T follicular helper cell (primary cell): ENCODE measurements around the gene METTL17.
"Not testable (repeated sequence)": the region's sequence is repeated elsewhere in the genome, so short reads cannot be mapped to it uniquely, and the experiment has no call there.

ENCODE experiments used
- DNase-seq: peaks from one replicate; pipeline ENCODE4 v3.0.0-alpha.2; 2020; ENCODE audit warnings: low read depth

The METTL17 gene

GRCh38 chr14:21024585-21025370 lies 35.0 kb downstream of the METTL17 start, which contains the start of gene NDRG2:
NDRG2 (minus strand) TSS chr14:21025061; CDS start chr14:21023315, 1,746 bp downstream.
- peak; percentile 74 for DNase-seq

DNA sequence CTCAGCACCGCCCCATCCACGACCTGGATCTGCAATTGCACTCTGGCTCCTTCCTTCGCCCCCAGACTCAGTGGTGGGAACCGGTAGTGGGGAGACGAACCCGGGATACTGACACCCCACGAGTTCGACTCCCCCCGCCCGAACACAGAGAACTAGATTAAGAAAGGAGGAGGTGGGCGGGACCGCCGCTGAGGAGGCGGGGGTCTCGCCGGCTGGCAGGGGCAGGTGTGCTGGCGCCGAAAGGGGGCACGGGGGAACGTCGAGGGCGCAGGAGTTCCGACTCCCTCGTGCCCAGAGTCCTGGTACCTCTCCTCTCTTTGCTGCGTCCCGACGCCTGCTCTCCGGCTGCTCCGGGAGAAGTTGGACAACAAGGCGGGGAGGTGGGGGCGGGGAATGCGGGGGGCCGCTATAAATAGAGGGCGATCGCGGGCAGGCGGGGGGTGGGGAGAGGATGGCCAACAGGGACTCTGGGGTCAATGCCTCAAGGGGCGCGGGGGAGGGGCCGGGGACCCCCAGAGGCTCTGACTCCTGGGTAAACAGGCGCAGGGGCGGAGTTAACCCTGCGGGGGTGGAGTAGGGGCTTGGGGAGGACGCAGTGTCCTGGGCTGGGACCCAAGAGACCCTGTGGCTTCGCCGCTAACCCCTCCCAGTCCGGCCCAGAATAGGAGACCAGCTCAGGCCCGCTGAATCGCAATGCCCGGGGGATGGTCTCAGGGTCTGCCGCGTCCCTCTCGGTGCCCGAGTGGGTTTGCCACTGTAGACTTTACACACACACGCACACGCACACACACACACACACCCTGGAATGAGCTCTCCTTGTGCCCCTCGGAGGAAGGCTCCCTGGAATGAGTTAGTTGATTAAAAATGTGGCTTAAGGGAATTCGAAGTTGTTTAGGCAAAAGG lies 35.8 kb downstream of the METTL17 start:
- no peak for DNase-seq

DNA sequence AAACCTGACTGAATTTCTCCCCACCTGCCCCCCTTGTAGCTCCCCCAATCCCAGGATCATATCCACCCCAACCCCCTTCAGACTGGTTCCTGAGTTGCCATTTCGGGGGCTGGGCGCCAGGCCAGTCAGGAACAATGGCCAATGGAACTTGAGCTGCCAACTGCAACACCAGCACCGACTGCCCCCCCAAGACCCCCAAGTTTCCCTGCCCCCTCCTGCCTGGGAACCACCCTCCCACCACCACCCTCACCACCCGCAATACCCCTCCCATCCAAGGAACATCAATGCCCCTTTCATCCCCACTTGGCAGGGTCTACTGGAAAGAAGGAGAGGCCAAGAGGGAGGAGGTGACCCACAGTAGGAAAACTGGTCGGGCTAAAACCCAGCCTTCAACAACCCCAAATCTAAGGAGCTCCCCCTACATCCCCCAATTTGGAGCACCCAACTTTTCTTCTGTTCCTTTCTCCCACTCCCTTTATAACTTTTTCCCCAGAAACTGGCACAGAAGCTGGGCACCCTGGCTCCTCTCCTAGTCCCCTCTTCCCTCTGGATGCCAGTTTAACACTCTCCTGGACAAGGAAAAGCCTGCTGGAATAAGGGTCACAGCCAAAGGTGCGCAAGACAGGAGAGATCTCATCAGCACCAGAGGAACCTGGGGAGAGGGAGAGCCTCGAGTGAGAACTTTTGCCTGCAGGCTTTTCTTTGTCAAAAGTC lies 36.7 kb downstream of the METTL17 start:
- DNase-seq: no peak

DNA sequence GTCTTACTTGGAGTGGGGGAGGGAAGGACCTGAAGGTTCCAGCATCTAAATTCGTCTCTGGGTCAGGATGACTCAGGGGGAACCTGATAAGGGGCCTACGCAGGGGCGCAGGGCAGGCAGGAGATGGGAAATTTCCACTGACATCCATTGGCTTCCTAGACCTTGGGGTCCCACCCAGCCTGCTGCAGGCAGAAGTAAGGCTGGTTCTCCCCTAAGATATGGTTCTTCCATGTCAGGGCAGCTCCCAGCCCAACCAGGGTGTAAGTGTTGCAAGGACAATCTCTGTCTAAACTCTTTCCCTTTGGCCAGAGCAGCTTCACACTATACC lies 37.2 kb downstream of the METTL17 start:
- no peak for DNase-seq

- DNase-seq: no peak
These were observed 40.1 kb downstream of the METTL17 start, which contains the start of gene TPPP2 for GRCh38 chr14:21029917-21030316. TPPP2 (plus strand) TSS chr14:21030217; CDS start chr14:21030582, 365 bp downstream.

- no peak for DNase-seq
These were observed 40.8 kb downstream of the METTL17 start for GRCh38 chr14:21030531-21030930.

- no peak for DNase-seq
These were observed 42.7 kb downstream of the METTL17 start for GRCh38 chr14:21032326-21033132.

- DNase-seq: no peak
These were observed 43.4 kb downstream of the METTL17 start for GRCh38 chr14:21033133-21033698.

DNA sequence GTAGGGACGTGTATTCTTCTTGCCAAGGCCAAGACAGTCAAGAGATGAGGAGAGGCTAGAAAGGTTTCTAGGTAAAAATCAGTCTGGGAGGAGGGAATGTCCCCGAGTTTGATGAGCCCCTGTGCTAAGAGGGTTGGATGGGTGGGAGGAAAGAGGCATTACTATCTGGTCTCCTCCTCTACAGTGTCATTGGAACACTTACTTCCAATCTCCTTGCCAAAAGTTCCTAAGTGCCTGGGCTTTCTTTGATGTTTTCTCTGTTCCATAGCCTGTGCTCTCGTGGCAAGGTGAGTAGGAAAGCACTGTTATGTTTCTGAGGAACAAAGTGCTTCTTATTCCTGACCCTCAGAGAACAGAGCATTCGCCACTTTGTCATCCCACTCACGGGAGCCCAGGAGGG lies 44.9 kb downstream of the METTL17 start, which contains the start of gene RNASE13:
RNASE13 (minus strand) TSS at position 101 of the 400 bp plus-strand sequence. CDS start 519 bp downstream, outside the sequence.
- no peak for DNase-seq

GRCh38 chr14:21036751-21037150 lies 47.0 kb downstream of the METTL17 start:
- DNase-seq: no peak

- DNase-seq: no peak
These were observed 47.4 kb downstream of the METTL17 start for GRCh38 chr14:21037156-21037555.

GRCh38 chr14:21038441-21039422 lies 49.0 kb downstream of the METTL17 start:
- no peak for DNase-seq

DNA sequence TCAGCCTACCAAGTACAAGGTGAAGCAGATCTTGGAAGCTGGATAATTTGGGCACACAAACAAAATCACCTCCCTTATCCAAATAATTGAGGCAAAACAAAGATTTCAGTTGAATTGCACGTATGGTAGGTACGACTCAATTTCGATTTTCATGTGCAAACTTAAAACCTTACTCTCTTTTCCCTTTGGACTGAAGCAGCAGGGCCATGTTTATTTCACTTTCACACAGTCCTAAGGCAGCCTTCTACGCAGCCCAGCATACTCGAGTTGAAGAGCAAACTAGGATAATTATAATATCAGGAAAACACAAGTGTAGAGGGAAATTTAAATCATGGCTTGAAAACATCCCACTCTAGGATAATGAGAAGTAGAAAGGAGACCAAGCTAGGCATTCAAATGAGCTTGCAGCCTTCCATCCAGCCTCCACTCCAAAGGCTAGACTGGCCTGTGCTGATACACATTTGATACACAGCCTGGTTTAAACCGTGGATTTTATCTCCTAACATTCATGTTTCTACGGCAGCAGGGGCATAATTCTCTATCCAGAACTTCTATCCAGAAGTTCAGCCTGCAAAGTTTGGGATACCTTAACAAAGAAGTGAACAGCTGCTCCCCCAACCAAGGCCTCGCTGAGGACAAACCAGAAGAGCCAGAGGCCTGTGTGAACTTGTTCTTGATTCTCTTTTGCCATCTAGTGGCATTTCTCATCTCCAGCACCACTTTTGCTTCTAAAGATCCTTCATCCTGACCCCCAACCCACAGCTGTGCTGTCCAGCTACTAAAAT lies 50.0 kb downstream of the METTL17 start:
- DNase-seq: no peak

DNA sequence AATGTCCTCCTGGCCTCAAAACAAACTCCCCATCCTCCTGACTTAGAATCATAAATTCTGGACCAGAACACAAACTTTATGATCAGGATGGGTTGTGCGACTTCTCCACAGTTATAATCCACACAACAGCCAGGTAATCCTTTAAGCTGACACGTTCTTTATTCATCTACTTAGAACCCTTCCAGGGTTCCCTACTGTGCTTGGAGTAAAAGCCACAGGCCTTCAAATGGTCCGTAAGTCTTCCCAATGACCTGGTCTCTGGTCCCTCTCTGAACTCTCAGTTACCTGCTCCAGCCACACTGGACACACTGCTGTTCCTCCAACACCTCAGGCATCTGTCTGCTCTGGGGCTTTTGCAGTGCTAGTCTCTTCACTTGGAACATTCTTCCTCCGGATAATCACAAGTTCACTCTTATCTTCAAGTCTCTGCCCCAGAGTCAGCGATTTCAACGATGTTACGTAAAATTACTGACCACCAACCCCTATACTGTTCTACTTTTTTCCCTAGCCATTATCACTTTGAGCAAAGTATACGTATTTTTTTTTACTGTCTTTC lies 50.7 kb downstream of the METTL17 start:
- DNase-seq: no peak

- DNase-seq: not testable (repeated sequence)
These were observed 51.2 kb downstream of the METTL17 start for GRCh38 chr14:21040941-21041340.

DNA sequence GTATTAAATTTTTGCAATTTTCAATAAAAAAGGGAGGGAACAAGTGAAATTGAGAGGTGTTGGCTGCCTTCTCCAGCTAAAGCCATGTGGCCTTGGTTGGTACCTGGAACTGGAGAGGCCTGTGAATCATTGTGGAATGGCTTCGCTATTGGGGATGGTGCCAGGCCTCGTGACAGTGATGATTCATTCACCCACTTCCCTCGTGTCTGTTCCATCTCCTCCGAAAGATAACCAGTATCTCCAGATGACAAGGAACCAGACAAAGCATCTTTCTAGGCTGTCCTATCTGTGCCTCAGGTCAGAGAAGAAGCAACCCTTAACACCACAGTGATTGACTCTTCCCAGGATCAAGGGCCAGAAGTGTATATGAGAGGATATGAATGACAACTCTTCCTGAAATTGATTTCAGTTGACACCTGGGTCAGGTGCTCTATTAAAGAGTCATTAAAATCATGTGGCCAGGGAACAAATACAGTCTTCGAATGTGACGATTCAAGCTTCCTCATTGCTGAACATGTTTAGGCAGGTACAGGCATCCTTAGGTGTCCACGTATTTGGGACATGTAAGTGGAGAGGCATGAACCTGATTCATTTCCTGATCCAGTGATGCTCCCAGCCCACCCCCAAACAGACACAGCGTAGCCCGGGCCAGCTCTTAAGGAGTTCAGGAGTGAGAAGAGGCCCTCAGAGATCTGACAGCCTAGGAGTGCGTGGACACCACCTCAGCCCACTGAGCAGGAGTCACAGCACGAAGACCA lies 52.1 kb downstream of the METTL17 start, which contains the start of gene RNASE7:
RNASE7 (plus strand) TSS at position 687 of the 758 bp plus-strand sequence. CDS start 631 bp downstream, outside the sequence.
- DNase-seq: no peak

GRCh38 chr14:21042918-21043317 lies 53.1 kb downstream of the METTL17 start:
- no peak for DNase-seq
